Neural progenitor cell (in vitro differentiated cells): ENCODE results near the gene PRKCH. TPM values are rescaled to one million over a fixed set of nuclear protein-coding genes. Genes with fewer than 3 reads are reported as not detected.

Source experiments
- DNase-seq: peaks from one replicate; pipeline ENCODE4 v3.0.0-alpha.2; 2016; ENCODE audit warnings: low spot score
- H2AFZ ChIP-seq: fragments of 200-600 bp; sonication (generic); replicated peaks from 2 replicates; pipeline ENCODE4 v1.6.1; 2016; ENCODE audit warnings: antibody characterized with exemption
- H3F3A ChIP-seq: fragments of 200-600 bp; sonication (generic); 2 replicates; pipeline ENCODE4 v1.6.1; 2016; ENCODE audit warnings: antibody characterized with exemption, low read depth
- H3K27ac ChIP-seq: fragments of 200-600 bp; sonication (generic); 2 replicates; pipeline ENCODE4 v1.5.1; 2016; ENCODE audit warnings: mild to moderate bottlenecking
- H3K27me3 ChIP-seq: fragments of 200-600 bp; sonication (generic); 2 replicates; pipeline ENCODE4 v1.6.1; 2016; ENCODE audit warnings: mild to moderate bottlenecking, moderate library complexity
- H3K36me3 ChIP-seq: fragments of 200-600 bp; sonication (generic); 2 replicates; pipeline ENCODE4 v1.5.1; 2016
- H3K4me1 ChIP-seq: fragments of 200-600 bp; sonication (generic); 2 replicates; pipeline ENCODE4 v1.6.1; 2016; ENCODE audit warnings: mixed run types
- H3K4me2 ChIP-seq: fragments of 200-600 bp; sonication (generic); 2 replicates; pipeline ENCODE4 v1.6.1; 2016
- H3K4me3 ChIP-seq: fragments of 200-600 bp; sonication (generic); 2 replicates; pipeline ENCODE4 v1.5.1; 2016
- H3K79me2 ChIP-seq: fragments of 200-600 bp; sonication (generic); 2 replicates; pipeline ENCODE4 v1.6.1; 2016; ENCODE audit warnings: low read depth
- H3K9ac ChIP-seq: fragments of 200-600 bp; sonication (generic); 2 replicates; pipeline ENCODE4 v1.6.1; 2016
- H3K9me3 ChIP-seq: fragments of 200-600 bp; sonication (generic); 2 replicates; pipeline ENCODE4 v1.5.1; 2016; ENCODE audit warnings: low read depth
- H4K20me1 ChIP-seq: fragments of 200-600 bp; sonication (generic); 2 replicates; pipeline ENCODE4 v1.6.1; 2016; ENCODE audit warnings: low read depth
- H3K27ac Mint-ChIP-seq: 3 replicates; pipeline ENCODE4 v1.8.0; 2021; ENCODE audit warnings: mixed read lengths
- H3K27me3 Mint-ChIP-seq: 2 replicates; pipeline ENCODE4 v1.8.0; 2022; ENCODE audit warnings: low read depth, mild to moderate bottlenecking, inconsistent platforms, moderate library complexity, mixed read lengths; ENCODE audit not compliant: insufficient read depth
- H3K36me3 Mint-ChIP-seq: 3 replicates; pipeline ENCODE4 v1.8.0; 2021; ENCODE audit warnings: mixed read lengths
- H3K4me1 Mint-ChIP-seq: 3 replicates; pipeline ENCODE4 v1.8.0; 2021; ENCODE audit warnings: mixed read lengths
- H3K4me3 Mint-ChIP-seq: 3 replicates; pipeline ENCODE4 v1.8.0; 2021; ENCODE audit warnings: mild to moderate bottlenecking, moderate library complexity, mixed read lengths
- H3K9me3 Mint-ChIP-seq: 3 replicates; pipeline ENCODE4 v1.8.0; 2020; ENCODE audit warnings: mixed read lengths
- CTCF ChIP-seq: fragments of 200-600 bp; sonication (generic); IDR thresholded peaks from 2 replicates; pipeline ENCODE4 v1.5.1; 2017; ENCODE audit warnings: antibody characterized with exemption, mild to moderate bottlenecking
- EZH2 ChIP-seq: fragments of 200-600 bp; sonication (generic); IDR thresholded peaks from 2 replicates; pipeline ENCODE4 v1.6.1; 2017; ENCODE audit warnings: antibody characterized with exemption, mild to moderate bottlenecking, moderate library complexity
- EZH2phosphoT487 ChIP-seq: fragments of 200-600 bp; sonication (generic); IDR thresholded peaks from 2 replicates; pipeline ENCODE4 v1.6.1; 2017; ENCODE audit warnings: antibody characterized with exemption
- total RNA-seq: library from RNA; depleted of rRNA; stranded (reverse); fragments of >200 nt; gene quantifications from 2 replicates; pipeline ENCODE4 v1.2.3, GENCODE V29; 2015; ENCODE audit warnings: low replicate concordance

PRKCH gene
- total RNA-seq, 1 donor from 2014 or later = 1.3 TPM

- Histone ChIP-seq H3K79me2 (no peaks in the 10 kb centered on the region), H3K4me3 (peak overlapping the region; percentile 6), H3K4me1 (peaks cover 34% of the 10 kb centered on the region), H3K27ac (no peak overlapping the region), H3K36me3 (no peaks in the 10 kb centered on the region), H3K9ac (no peak overlapping the region), H3K9me3 (no peaks in the 10 kb centered on the region), H3K27me3 (no peaks in the 10 kb centered on the region), H2AFZ (peak overlapping the region; percentile 93), H3F3A (no peaks in the 10 kb centered on the region), H3K4me2 (peak overlapping the region; percentile 70), H4K20me1 (no peaks in the 10 kb centered on the region)
- Mint-ChIP-seq H3K36me3 (no peaks in the 10 kb centered on the region), H3K4me1 (peaks cover 39% of the 10 kb centered on the region), H3K4me3 (no peak overlapping the region), H3K27me3 (peaks cover 7% of the 10 kb centered on the region), H3K27ac (peak overlapping the region; percentile 72), H3K9me3 (peaks cover 8% of the 10 kb centered on the region)
- TF ChIP-seq EZH2 (no peak), CTCF (no peak), EZH2phosphoT487 (no peak)
- DNase-seq = peak; percentile 60
Observed at GRCh38 chr14:61466249-61466904, 145.0 kb downstream of the PRKCH start.

- H3F3A ChIP-seq = no peaks in the 10 kb centered on the region
- H3K36me3 ChIP-seq = no peaks in the 10 kb centered on the region
- no peaks in the 10 kb centered on the region for H3K9me3 ChIP-seq
- Mint-ChIP-seq H3K9me3 (peaks cover 8% of the 10 kb centered on the region), H3K36me3 (no peaks in the 10 kb centered on the region), H3K4me1 (peaks cover 43% of the 10 kb centered on the region), H3K27ac (no peak overlapping the region), H3K4me3 (no peak overlapping the region), H3K27me3 (peaks cover 7% of the 10 kb centered on the region)
- peak overlapping the region; percentile 6 for H3K4me3 ChIP-seq
- H3K27ac ChIP-seq = no peak overlapping the region
- H3K9ac ChIP-seq = no peak overlapping the region
- no peaks in the 10 kb centered on the region for H4K20me1 ChIP-seq
- H2AFZ ChIP-seq = peak overlapping the region; percentile 93
- peaks cover 34% of the 10 kb centered on the region for H3K4me1 ChIP-seq
- H3K4me2 ChIP-seq = peak overlapping the region; percentile 70
- H3K27me3 ChIP-seq = no peaks in the 10 kb centered on the region
- no peak for DNase-seq
- no peaks in the 10 kb centered on the region for H3K79me2 ChIP-seq
- TF ChIP-seq EZH2 (no peak), EZH2phosphoT487 (no peak), CTCF (no peak)
Observed at GRCh38 chr14:61466905-61467280, 145.5 kb downstream of the PRKCH start.

GRCh38 chr14:61467296-61467695 is 145.9 kb downstream of the PRKCH start:
- Mint-ChIP-seq H3K36me3 (no peaks in the 10 kb centered on the region), H3K4me1 (peaks cover 44% of the 10 kb centered on the region), H3K9me3 (peaks cover 8% of the 10 kb centered on the region), H3K4me3 (no peak overlapping the region), H3K27me3 (peaks cover 7% of the 10 kb centered on the region), H3K27ac (no peak overlapping the region)
- peak overlapping the region; percentile 70 for H3K4me2 ChIP-seq
- no peak overlapping the region for H2AFZ ChIP-seq
- H3K4me3 ChIP-seq = no peak overlapping the region
- DNase-seq = no peak
- no peaks in the 10 kb centered on the region for H3F3A ChIP-seq
- no peaks in the 10 kb centered on the region for H3K27me3 ChIP-seq
- H4K20me1 ChIP-seq = no peaks in the 10 kb centered on the region
- H3K9me3 ChIP-seq = no peaks in the 10 kb centered on the region
- no peaks in the 10 kb centered on the region for H3K79me2 ChIP-seq
- H3K36me3 ChIP-seq = no peaks in the 10 kb centered on the region
- peaks cover 34% of the 10 kb centered on the region for H3K4me1 ChIP-seq
- H3K9ac ChIP-seq = no peak overlapping the region
- TF ChIP-seq EZH2phosphoT487 = no peak
- TF ChIP-seq CTCF = no peak
- TF ChIP-seq EZH2 = no peak
- no peak overlapping the region for H3K27ac ChIP-seq
